ENCODE measurements around the gene ZBTB24. TPM values are rescaled to one million over a fixed set of nuclear protein-coding genes. Genes with fewer than 3 reads are reported as not detected.
A peak's percentile ranks its signal among the peaks of the same experiment; 100 is the strongest.

ZBTB24 gene
- total RNA-seq, 1 donor from 2014 or later, result 10.6 TPM

GRCh38 chr6:109460161-109460829, 22.7 kb downstream of the ZBTB24 start:
- H3K27ac Mint-ChIP-seq, result no peak overlapping the region

GRCh38 chr6:109458774-109459531, 24.1 kb downstream of the ZBTB24 start:
- peaks cover 19% of the 10 kb centered on the region for H3K4me1 Mint-ChIP-seq (ENCODE audit: unreplicated experiment)

More at GRCh38 chr6:109460161-109460829, 22.7 kb downstream of the ZBTB24 start:
- Mint-ChIP-seq H3K9me3 (peaks cover 5% of the 10 kb centered on the region), H3K4me1 (ENCODE audit: unreplicated experiment) (peaks cover 15% of the 10 kb centered on the region), H3K4me3 (no peak overlapping the region), H3K27me3 (no peaks in the 10 kb centered on the region), H3K36me3 (peaks cover 11% of the 10 kb centered on the region)
- TF ChIP-seq CTCF (conservative IDR thresholded peaks at IDR 0.05), result no peak
- no peak for DNase-seq (ENCODE audit: extremely low spot score, unreplicated experiment)

GRCh38 chr6:109457562-109457996, 25.4 kb downstream of the ZBTB24 start:
- peak overlapping the region; percentile 59 for H3K27ac Mint-ChIP-seq

More at GRCh38 chr6:109458774-109459531, 24.1 kb downstream of the ZBTB24 start:
- Mint-ChIP-seq H3K27me3 (no peaks in the 10 kb centered on the region), H3K9me3 (peaks cover 5% of the 10 kb centered on the region), H3K36me3 (peaks cover 9% of the 10 kb centered on the region), H3K4me3 (no peak overlapping the region), H3K27ac (no peak overlapping the region)
- no peak for DNase-seq (ENCODE audit: extremely low spot score, unreplicated experiment)
- no peak for TF ChIP-seq CTCF (conservative IDR thresholded peaks at IDR 0.05)

GRCh38 chr6:109456710-109457561, 26.1 kb downstream of the ZBTB24 start:
- DNase-seq (ENCODE audit: extremely low spot score, unreplicated experiment), result no peak
- no peaks in the 10 kb centered on the region for H3K27me3 Mint-ChIP-seq
- peaks cover 2% of the 10 kb centered on the region for H3K9me3 Mint-ChIP-seq
- peaks cover 23% of the 10 kb centered on the region for H3K4me1 Mint-ChIP-seq (ENCODE audit: unreplicated experiment)
- H3K27ac Mint-ChIP-seq, result peak overlapping the region; percentile 59
- H3K36me3 Mint-ChIP-seq, result peaks cover 6% of the 10 kb centered on the region
- TF ChIP-seq CTCF (conservative IDR thresholded peaks at IDR 0.05), result no peak
- peak overlapping the region; percentile 83 for H3K4me3 Mint-ChIP-seq

More at GRCh38 chr6:109457562-109457996, 25.4 kb downstream of the ZBTB24 start:
- no peak for TF ChIP-seq CTCF (conservative IDR thresholded peaks at IDR 0.05)
- peaks cover 21% of the 10 kb centered on the region for H3K4me1 Mint-ChIP-seq (ENCODE audit: unreplicated experiment)
- H3K4me3 Mint-ChIP-seq, result peak overlapping the region; percentile 83
- peaks cover 10% of the 10 kb centered on the region for H3K36me3 Mint-ChIP-seq
- H3K27me3 Mint-ChIP-seq, result no peaks in the 10 kb centered on the region
- peaks cover 5% of the 10 kb centered on the region for H3K9me3 Mint-ChIP-seq
- DNase-seq (ENCODE audit: extremely low spot score, unreplicated experiment), result no peak

GRCh38 chr6:109456111-109456583, 26.9 kb downstream of the ZBTB24 start:
- peak overlapping the region; percentile 83 for H3K4me3 Mint-ChIP-seq

More at GRCh38 chr6:109456111-109456583, 26.9 kb downstream of the ZBTB24 start:
- H3K27ac Mint-ChIP-seq, result peak overlapping the region; percentile 56
- H3K27me3 Mint-ChIP-seq, result no peaks in the 10 kb centered on the region
- H3K9me3 Mint-ChIP-seq, result no peaks in the 10 kb centered on the region
- peaks cover 23% of the 10 kb centered on the region for H3K4me1 Mint-ChIP-seq (ENCODE audit: unreplicated experiment)
- DNase-seq (ENCODE audit: extremely low spot score, unreplicated experiment), result no peak
- TF ChIP-seq CTCF (conservative IDR thresholded peaks at IDR 0.05), result peak; percentile 13
- peaks cover 3% of the 10 kb centered on the region for H3K36me3 Mint-ChIP-seq
